Natural killer cell (primary cell): Measurements from ENCODE around the gene CD300C. TPM values are rescaled to one million over a fixed set of nuclear protein-coding genes. Genes with fewer than 3 reads are reported as not detected.

Source experiments
- ATAC-seq, 3 donors: fragments of 150-1000 bp in 2 of 3; fragments of 200-7000 bp in 1 of 3; cut with Tn5 transposase; 1 replicate in 1 of 3; 2 replicates in 2 of 3; pipeline ENCODE4 v1.10.0; 2021; ENCODE audit warnings: mild to moderate bottlenecking in 2 of 3, moderate library complexity in 2 of 3
- DNase-seq, 2 donors: peaks; one replicate each; pipeline versions ENCODE4 v3.0.0 to v3.0.0-alpha.2; 2013 to 2021; ENCODE audit warnings: mixed read lengths in 1 of 2
- H3K27ac ChIP-seq: one replicate; pipeline ENCODE4 v1.5.1; 2013; ENCODE audit warnings: mild to moderate bottlenecking, low read length
- H3K27me3 ChIP-seq: one replicate; pipeline ENCODE4 v1.6.1; 2013; ENCODE audit warnings: low read length; ENCODE audit not compliant: control insufficient read depth, insufficient read depth
- H3K36me3 ChIP-seq: one replicate; pipeline ENCODE4 v1.6.1; 2013; ENCODE audit warnings: low read length; ENCODE audit not compliant: control insufficient read depth, insufficient read depth
- H3K4me1 ChIP-seq: one replicate; pipeline ENCODE4 v1.6.1; 2013; ENCODE audit warnings: low read length; ENCODE audit not compliant: control insufficient read depth, insufficient read depth
- H3K4me3 ChIP-seq: one replicate; pipeline ENCODE4 v1.5.1; 2013; ENCODE audit warnings: low read length
- H3K9me3 ChIP-seq: one replicate; pipeline ENCODE4 v1.6.1; 2013; ENCODE audit warnings: low read length; ENCODE audit not compliant: control insufficient read depth, insufficient read depth
- H3K27ac Mint-ChIP-seq, 2 donors: one replicate each; pipeline ENCODE4 v1.8.0; 2022; ENCODE audit warnings: mild to moderate bottlenecking in 2 of 2, mixed read lengths in 2 of 2, moderate library complexity in 1 of 2
- H3K27me3 Mint-ChIP-seq, 2 donors: one replicate each; pipeline ENCODE4 v1.8.0; 2022; ENCODE audit warnings: low read depth in 2 of 2, mixed read lengths in 2 of 2
- H3K36me3 Mint-ChIP-seq: one replicate; pipeline ENCODE4 v1.8.0; 2022; ENCODE audit warnings: mixed read lengths
- H3K4me1 Mint-ChIP-seq, 2 donors: one replicate each; pipeline ENCODE4 v1.8.0; 2022; ENCODE audit warnings: mixed read lengths in 2 of 2
- H3K4me3 Mint-ChIP-seq: one replicate; pipeline ENCODE4 v1.8.0; 2022; ENCODE audit warnings: mild to moderate bottlenecking, moderate library complexity, mixed read lengths
- H3K9me3 Mint-ChIP-seq, 2 donors: one replicate each; pipeline ENCODE4 v1.8.0; 2022; ENCODE audit warnings: mixed read lengths in 2 of 2
- WGBS: methylation state at CpG from one replicate; pipeline ENCODE4 v1.1.7; 2013; ENCODE audit warnings: missing lambda C conversion rate; ENCODE audit not compliant: insufficient coverage; 5-methylcytosine and 5-hydroxymethylcytosine counted together
- intact Hi-C: fragments of 100-400 bp; cut with micrococcal nuclease; formaldehyde crosslinking; loops from one replicate; pipeline ENCODE4 v1.14.2; 2022
- total RNA-seq, 4 donors: library from RNA; stranded (reverse); fragments of 120-200 nt in 1 of 4; gene quantifications; one replicate each; pipeline versions ENCODE4 v1.2.3 to v1.2.4, GENCODE V29; 2013 to 2022
- TF ChIP-seq, protein P1 (sequence below): fragments of 200-600 bp; IDR thresholded peaks from one replicate; pipeline ENCODE4 v1.8.0; 2022; ENCODE audit warnings: antibody characterized with exemption

The CD300C gene
- total RNA-seq, 3 donors from 2014 or later (not counting 1 experiment from before 2014, with no cell fraction given) = 4.3 to 7.6 (median 6.9) TPM

GRCh38 chr17:74544991-74545842, 698 bp downstream of the CD300C start:
- WGBS = 68% methylated on average over 16 of the region's 16 CpGs

GRCh38 chr17:74543891-74544760, 1.8 kb downstream of the CD300C start:
- no peaks in the 10 kb centered on the region for H3K27me3 ChIP-seq
- Mint-ChIP-seq H3K9me3 (no peaks in the 10 kb centered on the region), H3K36me3 (no peaks in the 10 kb centered on the region), H3K4me3 (peak overlapping the region; percentile 78), H3K4me1 (peaks cover 36 to 55% of the 10 kb centered on the region in 2 donors), H3K27me3 (peaks cover 0 to 4% of the 10 kb centered on the region in 2 donors), H3K27ac (peak overlapping the region in 1 of 2 donors; percentile 81)
- TF ChIP-seq, protein P1, sequence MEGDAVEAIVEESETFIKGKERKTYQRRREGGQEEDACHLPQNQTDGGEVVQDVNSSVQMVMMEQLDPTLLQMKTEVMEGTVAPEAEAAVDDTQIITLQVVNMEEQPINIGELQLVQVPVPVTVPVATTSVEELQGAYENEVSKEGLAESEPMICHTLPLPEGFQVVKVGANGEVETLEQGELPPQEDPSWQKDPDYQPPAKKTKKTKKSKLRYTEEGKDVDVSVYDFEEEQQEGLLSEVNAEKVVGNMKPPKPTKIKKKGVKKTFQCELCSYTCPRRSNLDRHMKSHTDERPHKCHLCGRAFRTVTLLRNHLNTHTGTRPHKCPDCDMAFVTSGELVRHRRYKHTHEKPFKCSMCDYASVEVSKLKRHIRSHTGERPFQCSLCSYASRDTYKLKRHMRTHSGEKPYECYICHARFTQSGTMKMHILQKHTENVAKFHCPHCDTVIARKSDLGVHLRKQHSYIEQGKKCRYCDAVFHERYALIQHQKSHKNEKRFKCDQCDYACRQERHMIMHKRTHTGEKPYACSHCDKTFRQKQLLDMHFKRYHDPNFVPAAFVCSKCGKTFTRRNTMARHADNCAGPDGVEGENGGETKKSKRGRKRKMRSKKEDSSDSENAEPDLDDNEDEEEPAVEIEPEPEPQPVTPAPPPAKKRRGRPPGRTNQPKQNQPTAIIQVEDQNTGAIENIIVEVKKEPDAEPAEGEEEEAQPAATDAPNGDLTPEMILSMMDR = no peak
- DNase-seq = no peak
- no peaks in the 10 kb centered on the region for H3K9me3 ChIP-seq
- H3K27ac ChIP-seq = no peak overlapping the region
- intact Hi-C loops = no loop called here
- H3K4me1 ChIP-seq = peaks cover 52% of the 10 kb centered on the region
- H3K4me3 ChIP-seq = no peak overlapping the region
- no peak for ATAC-seq
- H3K36me3 ChIP-seq = peaks cover 3% of the 10 kb centered on the region
- 93% methylated on average over 18 of the region's 18 CpGs for WGBS

More at GRCh38 chr17:74544991-74545842, 698 bp downstream of the CD300C start:
- intact Hi-C loops = no loop called here
- H3K27me3 Mint-ChIP-seq = peaks cover 0 to 2% of the 10 kb centered on the region in 2 donors
- peaks cover 52% of the 10 kb centered on the region for H3K4me1 ChIP-seq
- H3K4me1 Mint-ChIP-seq = peaks cover 36 to 51% of the 10 kb centered on the region in 2 donors
- TF ChIP-seq, protein P1 = no peak
- H3K9me3 ChIP-seq = no peaks in the 10 kb centered on the region
- peak overlapping the region; percentile 78 for H3K4me3 Mint-ChIP-seq
- H3K4me3 ChIP-seq = peak overlapping the region; percentile 22
- H3K36me3 Mint-ChIP-seq = no peaks in the 10 kb centered on the region
- no peaks in the 10 kb centered on the region for H3K27me3 ChIP-seq
- peak overlapping the region; percentile 55 for H3K27ac ChIP-seq
- H3K9me3 Mint-ChIP-seq = no peaks in the 10 kb centered on the region
- peaks cover 3% of the 10 kb centered on the region for H3K36me3 ChIP-seq
- H3K27ac Mint-ChIP-seq = peak overlapping the region; percentile 43 to 81
- DNase-seq = no peak
- ATAC-seq = peak in 2 of 3 donors; percentile 36 to 47

DNA sequence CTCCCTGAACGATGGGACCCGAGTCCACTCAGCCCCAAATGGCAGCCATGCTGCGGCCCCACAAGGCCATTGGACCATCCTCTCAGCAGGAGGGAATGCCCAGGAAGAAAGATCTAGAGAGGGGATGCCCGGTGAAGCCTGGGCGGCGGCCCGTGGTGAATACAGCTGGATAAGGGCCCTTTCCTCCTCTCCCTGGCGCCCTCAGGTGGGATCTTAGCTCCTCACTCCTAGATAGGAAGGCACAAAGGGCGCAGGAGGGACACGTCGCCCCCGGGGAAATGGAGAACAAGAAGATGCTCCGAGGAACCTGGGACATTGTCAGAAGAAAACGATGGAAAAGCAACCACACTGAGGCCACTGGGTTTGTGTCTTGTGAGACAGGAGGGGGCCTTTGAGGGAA, 2.5 kb downstream of the CD300C start:
- no peaks in the 10 kb centered on the region for H3K9me3 Mint-ChIP-seq
- H3K27ac Mint-ChIP-seq = no peak overlapping the region
- TF ChIP-seq, protein P1 = no peak
- Histone ChIP-seq H3K27me3 (no peaks in the 10 kb centered on the region), H3K9me3 (no peaks in the 10 kb centered on the region), H3K27ac (no peak overlapping the region), H3K36me3 (peaks cover 3% of the 10 kb centered on the region), H3K4me1 (peaks cover 52% of the 10 kb centered on the region), H3K4me3 (no peak overlapping the region)
- H3K4me3 Mint-ChIP-seq = peak overlapping the region; percentile 50
- H3K36me3 Mint-ChIP-seq = no peaks in the 10 kb centered on the region
- H3K27me3 Mint-ChIP-seq = peaks cover 0 to 4% of the 10 kb centered on the region in 2 donors
- WGBS = 74% methylated on average over 14 of the region's 14 CpGs
- intact Hi-C loops = no loop called here
- DNase-seq (no peak), ATAC-seq (no peak)
- peaks cover 36 to 56% of the 10 kb centered on the region in 2 donors for H3K4me1 Mint-ChIP-seq
